KMS-11 (cell line): Measurements from ENCODE around the gene DPH6.

Source experiments
- H2AFZ ChIP-seq: fragments of 200-600 bp; sonication (generic); 2 replicates; pipeline ENCODE4 v1.6.1; 2016; ENCODE audit warnings: antibody characterized with exemption, mixed run types, low read depth
- H3K27ac ChIP-seq: fragments of 200-600 bp; sonication (generic); 2 replicates; pipeline ENCODE4 v1.6.1; 2016; ENCODE audit warnings: mild to moderate bottlenecking, mixed run types
- H3K27me3 ChIP-seq: fragments of 200-600 bp; sonication (generic); 2 replicates; pipeline ENCODE4 v1.6.1; 2017; ENCODE audit warnings: mild to moderate bottlenecking, low read depth, mixed run types, moderate library complexity; ENCODE audit not compliant: insufficient read depth
- H3K36me3 ChIP-seq: fragments of 200-600 bp; sonication (generic); 2 replicates; pipeline ENCODE4 v1.6.1; 2017; ENCODE audit warnings: mild to moderate bottlenecking, mixed run types; ENCODE audit not compliant: insufficient read depth
- H3K4me1 ChIP-seq: fragments of 200-600 bp; sonication (generic); 2 replicates; pipeline ENCODE4 v1.6.1; 2016; ENCODE audit warnings: mild to moderate bottlenecking, low read depth, mixed run types; ENCODE audit not compliant: poor library complexity, severe bottlenecking
- H3K4me2 ChIP-seq: fragments of 200-600 bp; sonication (generic); 2 replicates; pipeline ENCODE4 v1.7.0; 2016; ENCODE audit warnings: mild to moderate bottlenecking, mixed run types
- H3K4me3 ChIP-seq: fragments of 200-600 bp; sonication (generic); IDR thresholded peaks from 2 replicates; pipeline ENCODE4 v1.6.1; 2017; ENCODE audit warnings: low read depth, low read length, mixed read lengths; ENCODE audit not compliant: insufficient read depth
- H3K79me2 ChIP-seq: fragments of 200-600 bp; sonication (generic); 2 replicates; pipeline ENCODE4 v1.6.1; 2016; ENCODE audit warnings: low read depth, mixed run types; ENCODE audit not compliant: insufficient read depth
- H3K9ac ChIP-seq: fragments of 200-600 bp; sonication (generic); 2 replicates; pipeline ENCODE4 v1.6.1; 2016; ENCODE audit warnings: mild to moderate bottlenecking, mixed run types
- H4K20me1 ChIP-seq: fragments of 200-600 bp; sonication (generic); 2 replicates; pipeline ENCODE4 v1.6.1; 2016; ENCODE audit warnings: mild to moderate bottlenecking, mixed run types; ENCODE audit not compliant: insufficient read depth
- CTCF ChIP-seq: fragments of 200-600 bp; sonication (generic); conservative IDR thresholded peaks from 2 replicates; pipeline ENCODE4 v1.6.1; 2017; ENCODE audit warnings: low read depth, mild to moderate bottlenecking, antibody characterized with exemption, low read length, moderate library complexity, mixed read lengths

The DPH6 gene

GRCh38 chr15:35471024-35471423 lies 74.9 kb downstream of the DPH6 start:
- Histone ChIP-seq H3K36me3 (no peaks in the 10 kb centered on the region), H3K4me1 (no peaks in the 10 kb centered on the region), H3K9ac (no peak overlapping the region), H4K20me1 (no peaks in the 10 kb centered on the region), H3K79me2 (no peaks in the 10 kb centered on the region; the same call in 1 of the 2 replicates), H3K27me3 (no peaks in the 10 kb centered on the region), H3K4me2 (no peak overlapping the region), H3K27ac (no peak overlapping the region), H3K4me3 (no peak overlapping the region), H2AFZ (no peak overlapping the region)
- no peak for TF ChIP-seq CTCF

DNA sequence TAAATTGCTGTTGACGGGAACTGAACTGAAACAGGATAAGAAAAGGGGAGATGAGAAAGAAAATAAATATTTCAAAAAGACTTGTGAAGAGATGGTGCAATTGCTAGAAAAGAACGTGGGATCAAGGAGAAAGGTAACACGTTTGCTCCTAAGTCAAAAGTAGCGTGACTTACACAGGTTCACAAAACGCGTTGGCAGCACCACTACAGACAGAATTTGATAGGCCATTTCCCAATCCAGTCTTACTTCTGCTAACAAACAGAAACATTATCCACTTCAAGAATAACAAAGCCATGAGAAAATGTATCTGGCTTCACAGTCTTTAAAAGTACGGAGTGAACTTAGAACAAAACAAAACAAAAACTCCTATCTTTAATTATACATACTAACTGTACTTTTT lies 75.5 kb downstream of the DPH6 start:
- no peak for TF ChIP-seq CTCF
- H3K79me2 ChIP-seq = no peaks in the 10 kb centered on the region; the same call in 1 of the 2 replicates
- no peak overlapping the region for H3K4me3 ChIP-seq
- no peak overlapping the region for H3K4me2 ChIP-seq
- H2AFZ ChIP-seq = no peak overlapping the region
- no peaks in the 10 kb centered on the region for H3K27me3 ChIP-seq
- no peak overlapping the region for H3K9ac ChIP-seq
- no peaks in the 10 kb centered on the region for H4K20me1 ChIP-seq
- no peaks in the 10 kb centered on the region for H3K36me3 ChIP-seq
- no peak overlapping the region for H3K27ac ChIP-seq
- H3K4me1 ChIP-seq = no peaks in the 10 kb centered on the region

GRCh38 chr15:35466476-35466875 lies 79.5 kb downstream of the DPH6 start:
- no peaks in the 10 kb centered on the region for H4K20me1 ChIP-seq
- no peak for TF ChIP-seq CTCF
- no peaks in the 10 kb centered on the region for H3K79me2 ChIP-seq
- H3K27me3 ChIP-seq = no peaks in the 10 kb centered on the region
- H3K4me1 ChIP-seq = no peaks in the 10 kb centered on the region
- no peak overlapping the region for H3K4me3 ChIP-seq
- no peak overlapping the region for H3K4me2 ChIP-seq
- no peaks in the 10 kb centered on the region for H3K36me3 ChIP-seq
- H2AFZ ChIP-seq = no peak overlapping the region
- H3K9ac ChIP-seq = no peak overlapping the region
- no peak overlapping the region for H3K27ac ChIP-seq

GRCh38 chr15:35465783-35466182 lies 80.2 kb downstream of the DPH6 start:
- no peak overlapping the region for H2AFZ ChIP-seq
- no peaks in the 10 kb centered on the region for H3K36me3 ChIP-seq
- TF ChIP-seq CTCF = no peak
- no peak overlapping the region for H3K27ac ChIP-seq
- H3K4me1 ChIP-seq = no peaks in the 10 kb centered on the region
- H3K27me3 ChIP-seq = no peaks in the 10 kb centered on the region
- no peaks in the 10 kb centered on the region for H3K79me2 ChIP-seq
- no peak overlapping the region for H3K4me2 ChIP-seq
- no peak overlapping the region for H3K9ac ChIP-seq
- H4K20me1 ChIP-seq = no peaks in the 10 kb centered on the region
- no peak overlapping the region for H3K4me3 ChIP-seq
